Activated B cell treated with CpG ODN at 0.5 μM for 24 hours (primary cell): ENCODE measurements around the gene ACADS. TPM values are rescaled to one million over a fixed set of nuclear protein-coding genes. Genes with fewer than 3 reads are reported as not detected.
A peak's percentile ranks its signal among the peaks of the same experiment; 100 is the strongest.

Experiments
- ATAC-seq: fragments of 200-7000 bp; cut with Tn5 transposase; one replicate; pipeline ENCODE4 v1.10.0; 2021; ENCODE audit warnings: low read depth, mild to moderate bottlenecking, moderate library complexity
- CTCF ChIA-PET: fragments of 350-600 bp; sonication (Branson Sonifier 250); formaldehyde crosslinking; loops from one replicate; lab custom pipeline; 2021; ENCODE audit warnings: antibody characterized with exemption; lab: Charles Lee
- POLR2A ChIA-PET: fragments of 350-600 bp; sonication (Branson Sonifier 250); formaldehyde crosslinking; loops from one replicate; lab custom pipeline; 2021; ENCODE audit warnings: antibody characterized with exemption; lab: Charles Lee
- DNase-seq: peaks from one replicate; pipeline ENCODE4 v3.0.0; 2022
- H3K27ac Mint-ChIP-seq: one replicate; pipeline ENCODE4 v1.8.0; 2020; ENCODE audit warnings: mixed read lengths
- H3K27me3 Mint-ChIP-seq: one replicate; pipeline ENCODE4 v1.8.0; 2021; ENCODE audit warnings: mixed read lengths
- H3K36me3 Mint-ChIP-seq: one replicate; pipeline ENCODE4 v1.8.0; 2021; ENCODE audit warnings: low read depth, mixed read lengths
- H3K4me1 Mint-ChIP-seq: one replicate; pipeline ENCODE4 v1.8.0; 2021; ENCODE audit warnings: mixed read lengths
- H3K4me3 Mint-ChIP-seq: one replicate; pipeline ENCODE4 v1.8.0; 2020; ENCODE audit warnings: mild to moderate bottlenecking, mixed read lengths
- H3K9me3 Mint-ChIP-seq: one replicate; pipeline ENCODE4 v1.8.0; 2020; ENCODE audit warnings: mixed read lengths
- intact Hi-C: fragments of 100-400 bp; cut with micrococcal nuclease; formaldehyde crosslinking; loops from one replicate; pipeline ENCODE4 v1.15.1; 2024
- total RNA-seq: library from RNA; stranded (reverse); gene quantifications from 2 replicates; pipeline ENCODE4 v1.2.3, GENCODE V29; 2022
- TF ChIP-seq, protein P1 (sequence below): fragments of 200-600 bp; IDR thresholded peaks from one replicate; pipeline ENCODE4 v1.8.0; 2022; ENCODE audit warnings: antibody characterized with exemption, mild to moderate bottlenecking

Gene ACADS
- total RNA-seq, 1 donor from 2014 or later = 11.1 TPM

DNA sequence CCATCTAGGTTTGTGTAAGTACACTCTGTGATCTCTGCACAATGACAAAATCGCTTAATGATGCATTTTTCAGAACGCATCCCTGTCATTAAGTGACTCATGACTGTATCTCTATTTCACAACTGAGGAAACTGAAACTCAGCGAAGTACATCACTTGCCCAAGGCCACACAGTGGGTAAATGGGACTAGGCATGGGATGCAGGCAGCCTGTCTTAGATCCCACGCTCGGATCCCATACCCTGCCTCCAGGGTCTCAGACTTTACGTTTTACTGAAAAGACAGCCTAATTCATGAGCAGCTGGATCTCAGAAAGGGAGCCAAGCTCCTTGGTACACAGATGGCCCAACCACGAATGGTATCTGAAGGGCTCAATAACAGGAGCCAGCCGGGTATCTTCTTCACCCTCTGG is 41.1 kb upstream of the ACADS start:
- ATAC-seq (no peak), DNase-seq (no peak)
- H3K27me3 Mint-ChIP-seq = no peaks in the 10 kb centered on the region
- H3K36me3 Mint-ChIP-seq = peaks cover 2% of the 10 kb centered on the region
- TF ChIP-seq, protein P1, sequence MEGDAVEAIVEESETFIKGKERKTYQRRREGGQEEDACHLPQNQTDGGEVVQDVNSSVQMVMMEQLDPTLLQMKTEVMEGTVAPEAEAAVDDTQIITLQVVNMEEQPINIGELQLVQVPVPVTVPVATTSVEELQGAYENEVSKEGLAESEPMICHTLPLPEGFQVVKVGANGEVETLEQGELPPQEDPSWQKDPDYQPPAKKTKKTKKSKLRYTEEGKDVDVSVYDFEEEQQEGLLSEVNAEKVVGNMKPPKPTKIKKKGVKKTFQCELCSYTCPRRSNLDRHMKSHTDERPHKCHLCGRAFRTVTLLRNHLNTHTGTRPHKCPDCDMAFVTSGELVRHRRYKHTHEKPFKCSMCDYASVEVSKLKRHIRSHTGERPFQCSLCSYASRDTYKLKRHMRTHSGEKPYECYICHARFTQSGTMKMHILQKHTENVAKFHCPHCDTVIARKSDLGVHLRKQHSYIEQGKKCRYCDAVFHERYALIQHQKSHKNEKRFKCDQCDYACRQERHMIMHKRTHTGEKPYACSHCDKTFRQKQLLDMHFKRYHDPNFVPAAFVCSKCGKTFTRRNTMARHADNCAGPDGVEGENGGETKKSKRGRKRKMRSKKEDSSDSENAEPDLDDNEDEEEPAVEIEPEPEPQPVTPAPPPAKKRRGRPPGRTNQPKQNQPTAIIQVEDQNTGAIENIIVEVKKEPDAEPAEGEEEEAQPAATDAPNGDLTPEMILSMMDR = no peak
- peaks cover 47% of the 10 kb centered on the region for H3K4me1 Mint-ChIP-seq
- intact Hi-C loops = no loop called here
- H3K9me3 Mint-ChIP-seq = no peaks in the 10 kb centered on the region
- peak overlapping the region; percentile 97 for H3K27ac Mint-ChIP-seq
- peak overlapping the region; percentile 70 for H3K4me3 Mint-ChIP-seq
- ChIA-PET POLR2A (interaction anchor here (0.7 to 5.7 kb wide), 5 partner anchors 12 to 36 kb away, joined by 3 to 59 read pairs (median 15); no protein-coding TSS in a partner anchor), CTCF (interaction anchor here (0.6 to 1.2 kb wide), 8 partner anchors 9 to 288 kb away, joined by 3 to 6 read pairs (median 3); no protein-coding TSS in a partner anchor)

DNA sequence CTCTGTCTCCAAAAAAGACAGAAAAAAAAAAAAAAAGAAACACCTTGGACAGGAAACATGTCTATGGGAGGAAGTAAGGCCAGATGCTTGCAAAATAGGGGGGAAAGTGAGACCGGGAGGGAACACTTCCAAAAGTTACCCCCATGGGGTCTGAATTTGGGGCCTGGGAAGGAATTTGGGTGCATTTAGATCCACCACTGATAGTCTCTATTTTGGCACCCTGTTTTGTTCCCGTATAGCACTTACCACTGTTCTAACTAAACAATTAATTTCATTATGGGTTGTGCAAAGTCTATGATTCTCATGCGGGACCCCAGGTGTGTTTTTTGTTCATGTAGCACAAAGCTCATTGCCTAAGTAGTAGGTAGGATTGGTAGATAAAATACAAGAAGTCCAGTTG is 40.1 kb upstream of the ACADS start:
- ChIA-PET POLR2A (interaction anchor here (0.9 to 5.7 kb wide), 4 partner anchors 11 to 37 kb away, joined by 6 to 59 read pairs (median 35); no protein-coding TSS in a partner anchor), CTCF (interaction anchor here (1.1 to 3.5 kb wide), 2 partner anchors 37 to 103 kb away, joined by 4 to 63 read pairs; no protein-coding TSS in a partner anchor)
- no peaks in the 10 kb centered on the region for H3K9me3 Mint-ChIP-seq
- H3K4me1 Mint-ChIP-seq = peaks cover 43% of the 10 kb centered on the region
- peak overlapping the region; percentile 97 for H3K27ac Mint-ChIP-seq
- intact Hi-C loops = loop anchor here (1.0 to 5.0 kb wide), 7 partner anchors 11 to 483 kb away; partner anchors contain the start of genes RPLP0 and SPPL3
- H3K27me3 Mint-ChIP-seq = no peaks in the 10 kb centered on the region
- DNase-seq (no peak), ATAC-seq (no peak)
- H3K36me3 Mint-ChIP-seq = peaks cover 2% of the 10 kb centered on the region
- peak overlapping the region; percentile 70 for H3K4me3 Mint-ChIP-seq
- TF ChIP-seq, protein P1 = no peak

DNA sequence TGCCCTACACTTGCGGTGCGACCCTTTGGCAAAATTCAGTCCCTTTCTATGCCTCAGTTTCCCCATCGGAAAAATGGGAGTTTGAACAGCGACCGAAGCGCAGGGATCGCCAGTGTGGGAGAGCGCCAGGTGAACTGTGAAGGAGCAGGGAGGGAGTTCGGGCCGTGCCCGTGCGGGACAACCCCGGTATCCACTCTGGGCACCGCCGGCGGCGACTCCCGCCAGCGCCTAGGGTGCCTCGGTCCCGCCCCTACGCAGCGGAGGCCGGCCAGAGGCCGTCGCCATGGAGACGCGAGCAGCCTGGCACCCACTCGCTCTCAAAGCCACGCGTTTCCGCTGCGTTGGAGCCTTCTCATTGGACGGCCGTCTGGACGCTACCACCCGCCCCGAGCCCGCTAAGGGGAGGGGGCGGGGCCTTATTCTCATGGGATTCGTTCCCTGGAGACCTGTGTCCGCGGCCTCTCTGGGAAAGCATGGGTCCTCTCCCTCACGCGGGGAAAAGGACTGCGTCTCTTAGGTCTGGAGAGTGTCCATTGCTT is 39.4 kb upstream of the ACADS start:
- POLR2A ChIA-PET = interaction anchor here (0.6 to 5.7 kb wide), 14 partner anchors 8 to 328 kb away, joined by 3 to 59 read pairs (median 6); partner anchors contain the start of genes DYNLL1, SPPL3 and UNC119B
- peaks cover 43% of the 10 kb centered on the region for H3K4me1 Mint-ChIP-seq
- TF ChIP-seq, protein P1 = no peak
- peak; percentile 93 for DNase-seq
- peak; percentile 64 for ATAC-seq
- H3K27me3 Mint-ChIP-seq = no peaks in the 10 kb centered on the region
- CTCF ChIA-PET = interaction anchor here (0.6 to 3.5 kb wide), 13 partner anchors 12 to 107 kb away, joined by 3 to 63 read pairs (median 3); partner anchors contain the start of genes CABP1, POP5 and UNC119B
- peak overlapping the region; percentile 91 for H3K4me3 Mint-ChIP-seq
- intact Hi-C loops = loop anchor here (1.0 to 5.0 kb wide), 9 partner anchors 8 to 484 kb away; partner anchors contain the start of genes ACADS, COX6A1, POP5 and RNF10
- peak overlapping the region; percentile 97 for H3K27ac Mint-ChIP-seq
- no peaks in the 10 kb centered on the region for H3K9me3 Mint-ChIP-seq
- peaks cover 2% of the 10 kb centered on the region for H3K36me3 Mint-ChIP-seq

DNA sequence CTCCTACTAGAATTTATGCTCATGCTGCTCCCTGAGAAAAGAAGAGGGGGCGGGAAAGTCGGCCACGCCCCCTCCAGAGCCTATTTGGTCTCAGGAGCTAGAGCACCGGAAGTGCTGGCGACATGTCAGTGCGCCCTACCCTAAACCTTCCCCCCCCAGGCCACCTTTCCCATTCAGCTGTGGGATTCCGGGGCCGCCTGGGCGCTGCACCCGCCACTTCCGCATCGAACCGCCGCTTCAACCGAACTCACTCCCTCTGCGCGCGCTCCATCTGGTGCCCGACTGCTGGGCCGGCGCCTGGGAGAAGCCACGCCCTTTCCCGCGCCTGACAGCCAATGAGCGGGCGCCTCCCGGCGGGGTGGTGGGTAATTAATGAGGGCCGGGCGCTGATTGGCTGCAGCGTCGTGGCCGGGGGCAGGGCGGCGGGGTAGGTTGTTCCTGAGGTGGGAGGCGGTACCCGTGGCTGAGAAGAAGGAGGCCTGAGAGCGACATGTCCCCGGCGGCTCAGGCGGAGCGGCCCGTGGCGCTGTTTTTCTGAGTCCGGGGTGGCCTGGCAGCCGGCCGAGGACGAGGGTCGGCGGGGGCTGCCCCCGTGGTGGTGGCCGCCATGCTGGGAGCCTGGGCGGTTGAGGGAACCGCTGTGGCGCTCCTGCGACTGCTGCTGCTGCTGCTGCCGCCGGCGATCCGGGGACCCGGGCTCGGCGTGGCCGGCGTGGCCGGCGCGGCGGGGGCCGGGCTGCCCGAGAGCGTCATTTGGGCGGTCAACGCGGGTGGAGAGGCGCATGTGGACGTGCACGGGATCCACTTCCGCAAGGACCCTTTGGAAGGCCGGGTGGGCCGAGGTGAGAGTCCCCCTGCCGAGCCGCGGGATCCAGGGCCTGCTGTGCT is 38.7 kb upstream of the ACADS start, which contains the start of gene MLEC:
TSS of gene MLEC (plus strand) at position 460 of the 888 bp plus-strand sequence. CDS start at position 608, 148 bp downstream.
- H3K4me1 Mint-ChIP-seq = peaks cover 43% of the 10 kb centered on the region

More for the DNA sequence above, 38.7 kb upstream of the ACADS start, which contains the start of gene MLEC:
- peaks cover 2% of the 10 kb centered on the region for H3K36me3 Mint-ChIP-seq
- intact Hi-C loops = loop anchor here (1.0 to 5.0 kb wide), 10 partner anchors 9 to 485 kb away; partner anchors contain the start of genes ACADS, COX6A1, POP5 and RNF10
- ATAC-seq (peak; percentile 77), DNase-seq (peak; percentile 98)
- peak within 1 kb of the TSS; percentile 97 for H3K27ac Mint-ChIP-seq
- CTCF ChIA-PET = interaction anchor here (0.6 to 3.5 kb wide), 14 partner anchors 13 to 285 kb away, joined by 3 to 63 read pairs (median 3); partner anchors contain the start of genes CABP1, POP5 and UNC119B
- POLR2A ChIA-PET = interaction anchor here (0.6 to 5.7 kb wide), 16 partner anchors 9 to 328 kb away, joined by 3 to 59 read pairs (median 4); partner anchors contain the start of genes DYNLL1, SPPL3 and UNC119B
- TF ChIP-seq, protein P1 = no peak
- no peaks in the 10 kb centered on the region for H3K9me3 Mint-ChIP-seq
- H3K4me3 Mint-ChIP-seq = peak within 1 kb of the TSS; percentile 91
- no peaks in the 10 kb centered on the region for H3K27me3 Mint-ChIP-seq
